NT2/D1 (cell line): ENCODE results near the gene RALGAPB.

Experiments used
- DNase-seq: peaks from one replicate; pipeline ENCODE4 v3.0.0-alpha.2; 2011; ENCODE audit warnings: low read depth, low spot score
- H3K27me3 ChIP-seq: 2 replicates; pipeline ENCODE4 v1.6.0; 2011; ENCODE audit warnings: mild to moderate bottlenecking; ENCODE audit not compliant: insufficient read length, insufficient read depth
- H3K36me3 ChIP-seq: 2 replicates; pipeline ENCODE4 v1.6.1; 2011; ENCODE audit warnings: mild to moderate bottlenecking, low read length, mixed read lengths; ENCODE audit not compliant: insufficient read depth, insufficient read length
- H3K4me1 ChIP-seq: 2 replicates; pipeline ENCODE4 v1.5.1; 2011; ENCODE audit not compliant: insufficient read depth, insufficient read length
- H3K4me3 ChIP-seq: 2 replicates; pipeline ENCODE4 v1.5.1; 2011; ENCODE audit warnings: low read depth; ENCODE audit not compliant: insufficient read length
- H3K9ac ChIP-seq: 2 replicates; pipeline ENCODE4 v1.6.0; 2011; ENCODE audit warnings: low read depth; ENCODE audit not compliant: insufficient read length
- H3K9me3 ChIP-seq: 2 replicates; pipeline ENCODE4 v1.5.1; 2011; ENCODE audit warnings: mild to moderate bottlenecking, low read length; ENCODE audit not compliant: insufficient read depth
- SUZ12 ChIP-seq: IDR thresholded peaks from 2 replicates; pipeline ENCODE4 v1.6.1; 2011; ENCODE audit not compliant: insufficient read length, insufficient read depth; ENCODE audit errors: extremely low read depth
- YY1 ChIP-seq: IDR thresholded peaks from 2 replicates; pipeline ENCODE4 v1.6.1; 2011; ENCODE audit not compliant: insufficient read length, insufficient read depth
- ZNF274 ChIP-seq: IDR thresholded peaks from 2 replicates; pipeline ENCODE4 v1.6.1; 2011; ENCODE audit warnings: mild to moderate bottlenecking, low read depth, low read length

RALGAPB gene

GRCh38 chr20:38620441-38620840 lies 147.8 kb downstream of the RALGAPB start:
- Histone ChIP-seq H3K4me1 (peaks cover 4% of the 10 kb centered on the region), H3K4me3 (no peak overlapping the region), H3K9ac (no peak overlapping the region), H3K27me3 (no peaks in the 10 kb centered on the region), H3K36me3 (peaks cover 5% of the 10 kb centered on the region), H3K9me3 (peaks cover 11% of the 10 kb centered on the region)
- no peak for DNase-seq
- TF ChIP-seq YY1: no peak
- TF ChIP-seq SUZ12: no peak
- TF ChIP-seq ZNF274: no peak

DNA sequence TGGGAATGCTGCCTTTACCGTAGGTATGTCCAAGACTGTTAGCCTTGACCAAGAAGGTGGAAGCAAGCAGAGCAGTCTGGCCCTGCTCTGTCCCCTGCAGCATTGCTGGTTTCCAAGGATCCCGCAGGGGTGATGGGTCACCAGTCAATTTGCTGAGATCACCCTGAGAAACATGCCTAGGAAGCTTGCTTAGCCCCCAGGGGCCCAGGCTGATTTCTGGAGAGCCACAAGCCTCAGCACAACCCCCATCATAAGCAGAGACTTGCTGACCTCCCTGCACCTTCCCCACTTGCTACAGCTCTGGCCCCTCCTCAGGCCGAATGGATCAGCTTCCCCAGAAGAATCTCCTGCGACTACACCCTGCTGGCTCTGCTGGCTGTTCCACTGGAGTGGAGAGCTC lies 150.4 kb downstream of the RALGAPB start:
- Histone ChIP-seq H3K9me3 (peaks cover 11% of the 10 kb centered on the region), H3K36me3 (peaks cover 5% of the 10 kb centered on the region), H3K27me3 (no peaks in the 10 kb centered on the region), H3K9ac (no peak overlapping the region), H3K4me1 (peaks cover 5% of the 10 kb centered on the region), H3K4me3 (no peak overlapping the region)
- DNase-seq: no peak
- no peak for TF ChIP-seq YY1
- TF ChIP-seq SUZ12: no peak
- no peak for TF ChIP-seq ZNF274

GRCh38 chr20:38624084-38624483 lies 151.4 kb downstream of the RALGAPB start:
- Histone ChIP-seq H3K9me3 (peaks cover 11% of the 10 kb centered on the region), H3K4me3 (no peak overlapping the region), H3K9ac (no peak overlapping the region), H3K27me3 (no peaks in the 10 kb centered on the region), H3K36me3 (peaks cover 5% of the 10 kb centered on the region), H3K4me1 (peaks cover 12% of the 10 kb centered on the region)
- DNase-seq: no peak
- TF ChIP-seq YY1: no peak
- TF ChIP-seq SUZ12: no peak
- no peak for TF ChIP-seq ZNF274

- H3K9me3 ChIP-seq: peaks cover 11% of the 10 kb centered on the region
- no peak for DNase-seq
- no peaks in the 10 kb centered on the region for H3K27me3 ChIP-seq
- TF ChIP-seq ZNF274 (no peak), SUZ12 (no peak), YY1 (no peak)
- no peak overlapping the region for H3K4me3 ChIP-seq
- peaks cover 5% of the 10 kb centered on the region for H3K36me3 ChIP-seq
- peaks cover 17% of the 10 kb centered on the region for H3K4me1 ChIP-seq
- no peak overlapping the region for H3K9ac ChIP-seq
Measured at GRCh38 chr20:38625896-38626295, 153.3 kb downstream of the RALGAPB start.

GRCh38 chr20:38626921-38627659 lies 154.4 kb downstream of the RALGAPB start:
- no peak for TF ChIP-seq SUZ12
- no peak for TF ChIP-seq ZNF274
- no peak for TF ChIP-seq YY1
- H3K27me3 ChIP-seq: no peaks in the 10 kb centered on the region
- no peak for DNase-seq
- H3K4me3 ChIP-seq: no peak overlapping the region
- H3K9ac ChIP-seq: no peak overlapping the region
- H3K36me3 ChIP-seq: peaks cover 5% of the 10 kb centered on the region
- H3K9me3 ChIP-seq: peaks cover 11% of the 10 kb centered on the region
- H3K4me1 ChIP-seq: peaks cover 17% of the 10 kb centered on the region
